HG02759 (cell line): Measurements from ENCODE around the gene C7orf25.
"Not testable (repeated sequence)": the region's sequence is repeated elsewhere in the genome, so short reads cannot be mapped to it uniquely, and the experiment has no call there.

Experiments
- ATAC-seq: cut with Tn5 transposase; IDR thresholded peaks from one replicate; pipeline ENCODE4 v1.9.1; 2021; ENCODE audit warnings: mild to moderate bottlenecking, moderate library complexity; ENCODE audit not compliant: unreplicated experiment

Gene C7orf25

GRCh38 chr7:42930889-42931288 lies 19.0 kb upstream of the C7orf25 start:
- no peak for ATAC-seq

DNA sequence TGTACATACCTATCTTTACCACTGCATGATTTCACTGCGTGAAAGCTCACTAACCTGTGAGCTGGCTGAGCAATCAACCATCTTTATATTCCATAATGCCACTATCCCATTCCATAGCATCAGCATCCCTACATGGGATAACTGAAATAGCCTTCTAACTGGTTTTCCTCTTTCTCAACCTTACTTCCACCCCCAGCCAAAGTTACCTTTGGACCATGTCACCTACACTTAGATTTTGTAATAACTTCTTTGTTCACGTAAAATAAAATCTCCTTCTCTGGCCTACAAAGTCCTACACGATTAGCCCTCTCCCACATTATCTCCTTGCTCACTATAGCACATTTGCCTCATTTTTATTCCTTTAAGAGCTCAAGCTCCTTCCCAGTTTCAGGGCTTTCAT lies 17.6 kb upstream of the C7orf25 start:
- no peak for ATAC-seq

DNA sequence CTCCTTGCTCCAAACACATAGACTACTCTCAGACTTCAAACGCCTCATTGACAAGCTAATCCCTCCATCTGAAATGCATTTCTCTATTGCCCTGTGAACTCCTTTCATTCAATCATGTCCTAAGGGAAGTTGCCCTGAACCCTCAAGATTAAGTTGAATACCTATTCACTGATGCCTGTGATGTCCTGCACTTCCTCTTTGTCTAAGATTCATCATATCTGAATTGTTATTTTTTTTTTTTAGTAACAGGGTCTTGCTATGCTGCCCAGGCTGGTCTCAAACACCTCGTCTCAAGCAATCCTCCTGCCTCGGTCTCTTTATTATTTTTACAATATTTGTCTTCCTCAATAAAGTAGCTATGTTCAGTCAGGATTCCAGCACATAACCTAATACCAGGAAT lies 16.9 kb upstream of the C7orf25 start:
- ATAC-seq: no peak

DNA sequence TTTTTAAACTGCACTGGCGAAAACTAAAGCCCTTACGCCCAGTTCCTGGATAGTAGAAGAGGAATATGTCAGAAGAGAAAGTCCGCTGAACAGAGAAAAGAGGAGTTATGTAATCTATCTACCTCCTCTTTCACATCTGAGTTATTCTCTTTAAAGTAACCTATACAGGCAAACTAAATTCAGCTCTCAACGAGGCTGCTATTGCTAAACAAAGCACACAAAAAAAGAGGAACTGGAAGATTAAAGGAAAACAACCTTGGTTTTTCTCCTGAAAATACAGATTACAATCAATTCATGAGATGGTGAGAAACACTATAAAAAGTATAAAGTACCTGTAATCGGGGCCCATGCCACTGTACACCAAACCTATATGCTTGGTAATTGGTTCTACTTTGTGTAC lies 14.3 kb upstream of the C7orf25 start:
- no peak for ATAC-seq

DNA sequence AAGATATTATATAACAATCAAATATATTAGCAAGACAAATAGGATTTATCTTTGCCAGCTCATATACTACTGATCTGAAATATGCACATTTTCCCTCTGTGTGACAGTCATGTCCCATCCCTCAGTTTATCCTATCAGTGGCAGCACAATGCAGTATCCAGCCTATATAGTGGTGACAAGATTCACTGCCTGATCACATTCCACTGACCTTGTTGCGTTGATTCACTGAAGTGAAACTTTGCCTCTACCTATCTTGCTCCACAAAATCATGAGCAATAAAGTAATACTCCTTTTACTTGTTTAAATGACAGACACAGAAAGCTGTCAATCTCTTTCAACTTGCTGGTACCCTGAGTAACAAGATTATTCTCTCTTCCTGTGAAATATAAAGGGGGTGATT lies 13.8 kb upstream of the C7orf25 start:
- ATAC-seq: no peak

- ATAC-seq: no peak
Measured at GRCh38 chr7:42924223-42924838, 12.5 kb upstream of the C7orf25 start.

DNA sequence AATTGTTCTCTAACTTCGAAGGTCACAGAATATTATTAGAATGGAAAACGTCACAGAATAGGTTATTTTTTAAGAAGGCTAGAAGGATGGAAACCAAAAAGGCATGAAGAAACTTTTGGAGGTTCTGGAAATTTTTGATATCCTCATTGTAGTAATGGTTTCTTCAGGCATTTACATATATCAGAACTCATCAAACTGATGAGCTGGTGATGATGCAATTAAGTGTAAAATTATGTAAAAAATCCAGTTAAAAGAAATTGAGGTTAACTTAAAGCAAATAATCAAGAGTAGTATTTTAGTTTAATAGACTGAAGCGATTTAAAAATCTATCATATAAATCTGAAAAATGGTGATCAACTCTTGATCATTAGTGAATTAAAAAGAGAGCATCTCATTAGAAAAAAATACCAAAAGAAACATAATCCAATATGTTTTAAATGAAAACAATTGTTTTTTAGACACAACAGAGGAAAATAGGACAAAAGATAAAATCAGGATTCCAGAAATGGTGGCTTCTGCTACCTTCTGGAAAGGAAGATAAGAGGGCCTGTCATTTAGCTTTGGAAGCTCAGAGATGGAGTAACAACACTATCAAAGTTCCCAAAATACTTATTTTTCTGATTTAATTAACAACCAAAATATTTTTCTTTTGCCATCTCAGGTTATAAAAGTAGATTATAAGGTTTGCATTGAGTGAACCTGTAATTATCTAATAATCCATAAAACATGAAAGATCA lies 10.3 kb upstream of the C7orf25 start:
- ATAC-seq: no peak

DNA sequence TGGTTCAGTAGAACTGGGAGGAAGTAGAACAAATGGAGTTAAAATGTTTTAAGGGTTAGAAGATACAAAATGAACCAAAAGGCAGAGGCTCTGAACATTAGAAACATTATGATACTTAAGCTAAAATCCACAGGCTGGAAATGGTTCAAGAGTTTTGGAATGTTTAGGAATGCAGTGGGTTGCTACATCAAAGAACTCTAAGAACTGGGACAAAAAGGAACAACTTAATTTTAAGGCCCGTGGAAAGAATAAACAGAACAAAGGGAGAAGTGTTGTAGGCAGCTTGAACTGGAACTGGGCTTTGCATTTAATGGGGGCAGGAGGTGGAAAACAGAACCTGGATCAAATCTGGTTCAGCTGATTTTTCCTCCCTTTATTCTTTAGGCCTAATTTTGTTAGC lies 3.5 kb upstream of the C7orf25 start:
- ATAC-seq: no peak

GRCh38 chr7:42914421-42915045 lies 2.7 kb upstream of the C7orf25 start:
- no peak for ATAC-seq

GRCh38 chr7:42914009-42914408 lies 2.1 kb upstream of the C7orf25 start:
- no peak for ATAC-seq

DNA sequence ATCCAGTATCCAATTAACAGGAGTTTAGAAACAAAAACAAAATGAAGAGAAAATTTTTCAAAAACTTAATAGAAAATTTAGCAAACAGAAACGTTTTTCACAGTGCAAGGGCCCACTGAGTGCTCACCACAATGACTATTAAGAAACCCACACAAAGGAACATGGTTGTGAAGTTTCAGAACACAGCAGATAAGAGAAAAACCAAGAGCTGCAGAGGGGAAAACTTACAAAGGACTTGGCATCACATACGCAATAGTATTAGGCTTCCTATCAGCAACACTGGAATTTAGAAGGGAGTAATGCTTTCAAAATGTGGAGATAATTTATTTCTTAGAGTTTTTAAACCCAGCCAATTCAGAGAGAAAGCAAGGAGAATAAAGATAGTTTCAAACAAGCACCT lies 1.7 kb upstream of the C7orf25 start:
- ATAC-seq: no peak

DNA sequence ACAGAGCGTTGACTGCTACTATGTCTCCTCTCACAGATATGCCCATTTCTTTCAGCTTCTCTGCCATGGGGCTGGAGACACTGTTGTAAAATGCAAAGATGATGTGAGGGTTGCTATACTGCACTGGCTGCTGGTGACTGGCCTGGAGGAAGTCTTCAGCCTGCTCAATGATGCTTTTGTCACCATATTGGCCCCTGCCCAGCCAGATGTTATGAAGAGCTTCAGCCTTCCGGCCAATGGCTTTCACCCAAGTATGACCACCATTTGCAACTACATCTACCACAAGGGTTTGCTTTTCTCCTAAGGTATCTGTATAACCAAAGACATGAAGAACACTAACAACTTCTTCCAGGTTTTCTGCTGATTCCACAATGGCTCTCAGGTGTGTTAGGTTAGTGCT lies 1.6 kb downstream of the C7orf25 start:
- no peak for ATAC-seq

DNA sequence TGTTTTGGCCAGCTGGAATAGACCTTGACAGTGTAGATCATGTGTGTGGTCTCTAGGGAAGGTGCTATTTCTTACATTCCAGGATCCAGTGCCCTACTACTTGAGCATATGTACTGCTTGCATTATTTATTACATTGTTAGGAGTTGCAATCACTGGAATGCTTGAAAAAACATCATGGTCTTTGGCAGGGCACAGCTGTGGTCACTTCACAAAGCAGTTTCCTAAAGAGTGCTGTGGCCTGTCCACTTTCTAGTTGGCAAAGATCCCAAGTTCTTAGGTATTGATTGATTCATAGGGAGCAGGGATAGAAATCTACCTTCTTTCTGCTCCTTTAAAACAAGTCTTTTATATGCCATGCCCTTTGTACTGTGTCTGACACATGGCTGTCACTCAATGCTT lies 4.6 kb downstream of the C7orf25 start:
- ATAC-seq: no peak

DNA sequence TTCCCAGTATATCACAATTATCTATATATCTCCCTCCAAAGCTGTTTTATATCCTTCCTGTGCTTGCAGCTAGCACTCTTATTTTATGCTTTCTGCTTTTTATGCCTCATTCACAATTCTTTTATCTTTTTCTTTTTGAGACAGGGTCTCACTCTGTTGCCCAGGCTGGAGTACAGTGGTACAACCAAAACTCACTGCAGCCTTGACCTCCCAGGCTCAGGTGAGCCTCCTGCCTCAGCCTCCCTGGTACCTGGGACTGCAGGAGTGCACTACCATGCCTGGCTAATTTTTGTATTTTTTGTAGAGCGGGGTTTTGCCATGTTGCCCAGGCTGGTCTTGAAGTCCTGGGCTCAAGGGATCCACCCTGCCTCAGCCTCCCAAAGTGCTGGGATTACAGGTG lies 5.7 kb downstream of the C7orf25 start:
- no peak for ATAC-seq

DNA sequence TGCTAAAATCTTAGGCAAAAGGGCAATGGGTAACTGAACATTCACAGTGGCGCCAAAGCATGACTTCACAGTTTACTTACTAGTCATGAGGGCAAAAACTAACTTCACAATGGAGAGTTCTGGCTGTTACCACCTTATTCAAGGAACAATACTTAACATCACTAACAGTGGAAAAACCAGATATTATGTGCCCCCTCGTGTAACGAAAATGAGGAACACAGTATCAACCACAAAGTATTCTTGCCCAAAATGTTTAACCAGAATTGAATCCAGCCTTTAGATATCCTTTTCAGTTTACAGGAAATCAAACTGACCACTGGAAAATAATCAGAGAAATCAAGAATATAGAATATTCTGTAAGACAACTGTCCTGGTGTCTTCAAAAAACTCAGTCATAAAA lies 9.5 kb downstream of the C7orf25 start:
- ATAC-seq: no peak

- ATAC-seq: no peak
Measured at GRCh38 chr7:42900842-42901241, 11.0 kb downstream of the C7orf25 start.

DNA sequence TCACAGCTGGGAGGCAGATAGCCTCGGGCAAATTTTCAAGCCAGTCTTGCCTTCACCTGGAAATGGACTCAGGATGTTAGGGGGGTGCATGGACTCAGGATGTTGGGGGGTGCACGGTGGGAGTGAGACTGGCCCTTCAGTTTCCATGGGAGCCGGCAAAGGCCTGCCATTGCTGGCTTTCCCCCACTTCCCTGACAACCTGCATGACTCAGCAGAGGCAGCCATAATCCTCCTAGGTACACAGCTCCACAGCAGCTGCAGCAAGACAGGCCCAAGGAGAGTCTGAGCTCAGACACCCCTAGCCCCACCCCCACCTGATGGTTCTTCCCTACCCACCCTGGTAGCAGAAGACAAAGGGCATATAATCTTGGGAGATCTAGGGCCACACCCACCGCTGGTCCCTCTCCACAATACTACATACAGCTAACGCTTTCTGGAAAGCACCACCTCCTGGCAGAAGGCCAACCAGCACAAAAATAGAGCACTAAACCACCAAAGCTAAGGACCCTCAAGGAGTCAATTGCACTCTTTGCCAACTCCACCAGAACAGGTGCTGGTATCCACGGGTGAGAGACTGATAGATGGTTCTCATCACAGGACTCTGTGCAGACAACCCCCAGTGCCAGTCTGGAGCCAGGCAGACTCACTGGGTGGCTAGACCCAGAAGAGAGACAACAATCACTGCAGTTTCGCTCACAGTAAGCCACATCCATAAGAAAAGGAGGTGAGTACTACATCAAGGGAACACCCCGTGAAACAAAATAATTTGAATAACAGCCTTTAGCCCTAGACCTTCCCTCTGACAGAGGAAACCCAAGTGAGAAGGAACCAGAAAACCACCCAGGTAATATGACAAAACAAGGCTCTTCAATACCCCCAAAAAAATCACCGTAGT lies 18.3 kb downstream of the C7orf25 start:
- no peak for ATAC-seq

DNA sequence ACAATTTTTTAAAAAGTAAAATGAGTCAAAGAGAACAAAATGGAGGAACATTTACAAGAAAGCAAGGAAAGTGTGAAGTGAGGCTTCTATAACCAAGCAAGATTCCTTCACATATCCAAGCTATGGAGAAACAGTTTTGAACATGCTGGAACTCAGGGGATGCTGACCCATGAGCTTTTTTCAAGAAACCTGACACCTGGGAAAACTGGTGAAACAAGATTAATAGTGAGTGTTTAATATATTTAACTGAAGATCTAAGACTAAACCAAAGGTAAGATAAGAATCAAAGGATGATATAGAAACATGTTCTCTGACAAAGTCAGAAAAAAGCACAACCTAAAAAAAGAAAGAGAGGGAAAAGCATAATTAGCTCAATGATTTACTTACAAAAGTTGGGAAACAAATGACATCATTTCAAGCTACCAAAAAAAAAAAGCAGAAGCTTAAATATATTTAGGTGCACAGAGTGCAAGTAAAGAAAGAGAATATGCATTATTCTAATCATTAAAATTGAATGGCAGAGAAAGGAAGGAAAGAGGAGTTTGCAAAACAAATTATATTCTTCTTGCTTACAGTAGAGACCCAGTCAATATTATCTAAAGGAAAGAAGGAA lies 24.9 kb downstream of the C7orf25 start:
- ATAC-seq: no peak

DNA sequence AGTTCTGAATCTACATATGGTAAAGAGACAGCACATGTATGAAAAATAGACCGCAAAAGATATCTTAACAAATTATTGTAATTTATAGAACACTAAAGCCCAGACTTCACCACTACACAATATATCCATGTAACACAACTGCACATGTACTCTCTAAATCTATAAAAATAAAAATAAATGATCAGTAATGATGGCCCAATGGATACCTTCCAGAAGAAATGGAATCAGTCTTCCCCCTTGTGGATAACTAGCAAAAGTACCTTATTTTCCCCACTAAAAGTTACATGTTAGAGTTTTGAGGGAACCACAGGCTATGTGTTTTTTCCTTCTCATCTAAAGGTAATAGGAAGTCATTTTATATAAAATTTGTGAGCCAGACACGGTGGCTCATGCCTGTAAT lies 25.7 kb downstream of the C7orf25 start:
- ATAC-seq: no peak

DNA sequence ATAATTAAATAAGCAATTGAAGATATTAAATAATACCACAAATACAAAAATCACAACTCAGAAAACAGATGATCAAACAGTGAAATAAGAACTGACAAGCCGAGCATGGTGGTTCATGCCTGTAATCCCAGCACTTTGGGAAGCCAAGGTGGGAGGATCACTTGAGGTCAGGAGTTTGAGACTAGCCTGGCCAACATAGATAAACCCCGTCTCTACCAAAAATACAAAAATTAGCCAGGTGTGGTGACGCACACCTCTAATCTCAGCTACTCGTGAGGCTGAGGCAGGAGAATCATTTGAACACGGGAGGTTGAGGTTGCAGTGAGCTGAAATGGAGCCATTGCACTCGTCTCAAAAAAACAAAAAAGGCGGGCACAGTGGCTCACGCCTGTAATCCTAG lies 26.7 kb downstream of the C7orf25 start:
- ATAC-seq: not testable (repeated sequence)

DNA sequence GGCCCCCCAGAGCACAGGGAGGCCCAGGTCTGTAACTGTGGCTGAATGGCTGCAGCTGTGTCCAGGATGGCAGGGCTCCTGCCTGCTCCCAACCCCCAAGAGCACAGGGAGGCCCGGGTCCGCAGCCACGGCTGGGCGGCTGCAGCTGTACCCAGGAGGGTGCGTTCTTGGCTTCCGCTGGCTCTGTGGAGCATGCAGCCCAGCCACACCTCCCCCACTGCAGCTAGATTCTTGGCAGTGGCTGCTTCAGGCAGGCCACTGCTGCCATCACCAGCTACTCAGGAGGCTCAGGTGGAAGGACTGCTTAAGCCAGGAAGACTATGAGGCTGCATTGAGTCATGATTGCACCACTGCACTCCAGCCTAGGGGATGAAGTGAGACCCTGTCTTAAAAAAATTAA lies 27.9 kb downstream of the C7orf25 start:
- ATAC-seq: peak; percentile 67
